Heart left ventricle (tissue), 13 donors: ENCODE results near the gene MICAL2.

ENCODE experiments used
- CTCF ChIP-seq, 12 donors: fragments of 200-600 bp; sonication (generic) in 4 of 12; IDR thresholded peaks; one replicate each; pipeline versions ENCODE4 v1.5.0 to v1.8.0; 2018 to 2022; ENCODE audit warnings: antibody characterized with exemption in 12 of 12, mild to moderate bottlenecking in 5 of 12
- POLR2A ChIP-seq, 2 donors: fragments of 450-650 bp; IDR thresholded peaks; one replicate each; pipeline ENCODE4 v1.6.1; 2017; ENCODE audit warnings: antibody characterized with exemption in 2 of 2, mild to moderate bottlenecking in 2 of 2, moderate library complexity in 2 of 2
- donor health status: ischemic (EF 13 %, LVEDD 7.1; RV severe dilation, severe dysfunction).
- donor health status: DM: no; HTN: yes; CAD: no.
- donor health status: DM: no; HTN: no; CAD: no.
- donor health status: ischemic (EF 25% LVEDD 6.9; RV normal size, moderate dysfunction).
- donor health status: ischemic (EF 25% LVEDD 5.7; RV mildly dilated, moderate dysfunction).
- donor health status: ischemic (EF 35%, LVEDD 5.7; RV mildly dilated, moderate dysfunction).
- donor health status: nonischemic (EF 11% LVEDD 7.7; RV severe dilation, severe dysfunction).
- donor health status: DM: yes; HTN: yes; CAD: no.
- donor health status: PGD.
- donor health status: ischemic (EF 29% LVEDD 5.4; RV normal size, mild dysfunction).
- donor health status: nonischemic (EF 23%, LVEDD 6.1; RV moderate dilation, normal function).

- TF ChIP-seq CTCF (IDR thresholded peaks at IDR 0.05) (no peak), POLR2A (IDR thresholded peaks at IDR 0.05) (no peak)
Measured at GRCh38 chr11:12292766-12293165, 182.4 kb downstream of the MICAL2 start.
